NCI-H2029 treated with DMSO at 0.1 percent for 48 hours (cell line): ENCODE data around the gene AGFG2.
"Not testable (repeated sequence)": the region's sequence is repeated elsewhere in the genome, so short reads cannot be mapped to it uniquely, and the experiment has no call there.

Source experiments
- DNase-seq: peaks from one replicate; lab custom pipeline; 2025; lab: John Stamatoyannopoulos, UW

The AGFG2 gene

GRCh38 chr7:100548446-100548845 lies 9.4 kb downstream of the AGFG2 start:
- DNase-seq = not testable (repeated sequence)

GRCh38 chr7:100552532-100552931 lies 13.5 kb downstream of the AGFG2 start:
- DNase-seq = no peak

GRCh38 chr7:100553032-100553431 lies 14.0 kb downstream of the AGFG2 start:
- no peak for DNase-seq

GRCh38 chr7:100555701-100556100 lies 16.7 kb downstream of the AGFG2 start:
- no peak for DNase-seq

GRCh38 chr7:100556541-100556940 lies 17.5 kb downstream of the AGFG2 start:
- DNase-seq = no peak

- no peak for DNase-seq
These were observed 20.1 kb downstream of the AGFG2 start for GRCh38 chr7:100559127-100559526.

- DNase-seq = no peak
These were observed 22.6 kb downstream of the AGFG2 start for GRCh38 chr7:100561491-100562194.

GRCh38 chr7:100562195-100563099 lies 23.4 kb downstream of the AGFG2 start:
- DNase-seq = no peak

GRCh38 chr7:100563100-100563564 lies 24.1 kb downstream of the AGFG2 start:
- DNase-seq = no peak

GRCh38 chr7:100563809-100564400 lies 24.9 kb downstream of the AGFG2 start:
- DNase-seq = no peak

GRCh38 chr7:100564405-100564804 lies 25.4 kb downstream of the AGFG2 start:
- not testable (repeated sequence) for DNase-seq

GRCh38 chr7:100565133-100565571 lies 26.1 kb downstream of the AGFG2 start:
- DNase-seq = no peak

- DNase-seq = no peak
These were observed 27.1 kb downstream of the AGFG2 start for GRCh38 chr7:100566018-100566531.

- DNase-seq = no peak
These were observed 28.2 kb downstream of the AGFG2 start for GRCh38 chr7:100567031-100567730.

- DNase-seq = no peak
These were observed 28.8 kb downstream of the AGFG2 start for GRCh38 chr7:100567751-100568175.

GRCh38 chr7:100568176-100568895 lies 29.3 kb downstream of the AGFG2 start:
- DNase-seq = no peak

- no peak for DNase-seq
These were observed 30.2 kb downstream of the AGFG2 start for GRCh38 chr7:100568896-100569844.

- no peak for DNase-seq
These were observed 32.2 kb downstream of the AGFG2 start for GRCh38 chr7:100570954-100571828.

GRCh38 chr7:100571829-100572116 lies 32.8 kb downstream of the AGFG2 start:
- DNase-seq = no peak
